ENCODE measurements around the gene ARTN. TPM values are rescaled to one million over a fixed set of nuclear protein-coding genes. Genes with fewer than 3 reads are reported as not detected.

ARTN gene
- total RNA-seq, 1 experiment from 2014 or later, result 10.6 TPM

GRCh38 chr1:43938892-43939587 is 5.4 kb downstream of the ARTN start:
- DNase-seq, result no peak
- Mint-ChIP-seq H3K36me3 (ENCODE audit: insufficient read depth in 1 of 3, low read depth in 3 of 3) (peaks cover 0 to 6% (median 0%) of the 10 kb centered on the region in 3 experiments; a peak in 2 of 7 replicates), H3K27me3 (ENCODE audit: low read depth) (no peaks in the 10 kb centered on the region; the same call in none of the 2 replicates), H3K4me1 (peaks cover 44 to 48% of the 10 kb centered on the region in 2 experiments), H3K27ac (no peak overlapping the region), H3K4me3 (no peak overlapping the region), H3K9me3 (no peaks in the 10 kb centered on the region)
- Histone ChIP-seq H3K4ac (ENCODE audit: low read depth, low read length) (no peak overlapping the region), H3K79me1 (ENCODE audit: insufficient read depth, low read depth, low read length, poor library complexity, severe bottlenecking) (no peaks in the 10 kb centered on the region), H4K20me1 (ENCODE audit: control insufficient read depth, insufficient read depth, insufficient read length) (no peaks in the 10 kb centered on the region), H3K14ac (ENCODE audit: insufficient read depth, low read length) (no peak overlapping the region), H2BK20ac (ENCODE audit: low read depth, low read length, poor library complexity, severe bottlenecking) (no peak overlapping the region), H4K8ac (replicated peaks; ENCODE audit: insufficient read length, low read depth, low read length) (no peak overlapping the region), H2AFZ (ENCODE audit: low read length) (no peak overlapping the region), H3K79me2 (ENCODE audit: insufficient read depth, low read length) (no peaks in the 10 kb centered on the region), H3K4me2 (ENCODE audit: insufficient read depth, insufficient read length, low read length) (no peak overlapping the region), H3K27ac (ENCODE audit: insufficient read length, low read depth, low read length) (no peak overlapping the region), H3K9ac (ENCODE audit: extremely low read depth, insufficient read length, low read length) (no peak overlapping the region), H3K56ac (ENCODE audit: insufficient read length, low read depth, low read length) (no peak overlapping the region), H2AK5ac (ENCODE audit: insufficient read length, low read length) (no peak overlapping the region), H3K23ac (ENCODE audit: insufficient read length, low read depth, low read length) (no peak overlapping the region), H2BK15ac (ENCODE audit: low read depth, low read length) (no peak overlapping the region), H3K23me2 (ENCODE audit: insufficient read length, low read depth, low read length, poor library complexity, severe bottlenecking) (peaks cover 8% of the 10 kb centered on the region), H2BK5ac (ENCODE audit: insufficient read length, low read length) (no peak overlapping the region), H3K18ac (ENCODE audit: insufficient read length, low read depth, low read length) (no peak overlapping the region), H4K91ac (ENCODE audit: insufficient read length, low read depth, low read length) (no peak overlapping the region), H3K9me3 (ENCODE audit: control insufficient read depth, low read depth, low read length) (no peaks in the 10 kb centered on the region), H3T11ph (ENCODE audit: low read length) (no peak overlapping the region), H2BK12ac (ENCODE audit: insufficient read length, low read depth, low read length) (no peak overlapping the region), H3K4me1 (ENCODE audit: insufficient read depth, low read length) (peaks cover 8% of the 10 kb centered on the region; the same call in 1 of the 2 replicates), H3K27me3 (ENCODE audit: insufficient read depth, low read length) (no peaks in the 10 kb centered on the region), H4K5ac (ENCODE audit: insufficient read length, low read depth, low read length) (no peak overlapping the region), H2BK120ac (ENCODE audit: low read depth, low read length, poor library complexity, severe bottlenecking) (no peak overlapping the region)
- TF ChIP-seq, protein P1, sequence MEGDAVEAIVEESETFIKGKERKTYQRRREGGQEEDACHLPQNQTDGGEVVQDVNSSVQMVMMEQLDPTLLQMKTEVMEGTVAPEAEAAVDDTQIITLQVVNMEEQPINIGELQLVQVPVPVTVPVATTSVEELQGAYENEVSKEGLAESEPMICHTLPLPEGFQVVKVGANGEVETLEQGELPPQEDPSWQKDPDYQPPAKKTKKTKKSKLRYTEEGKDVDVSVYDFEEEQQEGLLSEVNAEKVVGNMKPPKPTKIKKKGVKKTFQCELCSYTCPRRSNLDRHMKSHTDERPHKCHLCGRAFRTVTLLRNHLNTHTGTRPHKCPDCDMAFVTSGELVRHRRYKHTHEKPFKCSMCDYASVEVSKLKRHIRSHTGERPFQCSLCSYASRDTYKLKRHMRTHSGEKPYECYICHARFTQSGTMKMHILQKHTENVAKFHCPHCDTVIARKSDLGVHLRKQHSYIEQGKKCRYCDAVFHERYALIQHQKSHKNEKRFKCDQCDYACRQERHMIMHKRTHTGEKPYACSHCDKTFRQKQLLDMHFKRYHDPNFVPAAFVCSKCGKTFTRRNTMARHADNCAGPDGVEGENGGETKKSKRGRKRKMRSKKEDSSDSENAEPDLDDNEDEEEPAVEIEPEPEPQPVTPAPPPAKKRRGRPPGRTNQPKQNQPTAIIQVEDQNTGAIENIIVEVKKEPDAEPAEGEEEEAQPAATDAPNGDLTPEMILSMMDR (conservative IDR thresholded peaks at IDR 0.05), result no peak
- WGBS (ENCODE audit: extremely low coverage, insufficient read length, low lambda C conversion rate), result no CpG with 5 or more reads among the region's 3 CpGs
